Liver (tissue), 9 donors: ENCODE results near the gene COL9A3. TPM values are rescaled to one million over a fixed set of nuclear protein-coding genes. Genes with fewer than 3 reads are reported as not detected.

Experiments used
- DNase-seq: peaks from one replicate; pipeline ENCODE4 v3.0.0-alpha.2; 2017; ENCODE audit warnings: low spot score
- H3K27ac ChIP-seq, 2 donors: one replicate each; pipeline ENCODE4 v1.7.0; 2013; ENCODE audit warnings: inconsistent platforms in 2 of 2, low read length in 2 of 2, control low read depth in 1 of 2, low read depth in 1 of 2, mild to moderate bottlenecking in 1 of 2
- H3K27me3 ChIP-seq, 4 donors: one replicate each; pipeline versions ENCODE4 v1.6.1 to v1.7.0; 2013; ENCODE audit warnings: low read length in 3 of 4, inconsistent platforms in 1 of 4, mild to moderate bottlenecking in 1 of 4, moderate library complexity in 1 of 4; ENCODE audit not compliant: control insufficient read depth in 4 of 4, insufficient read depth in 4 of 4
- H3K36me3 ChIP-seq, 4 donors: one replicate each; pipeline versions ENCODE4 v1.6.1 to v1.7.0; 2013; ENCODE audit warnings: low read length in 3 of 4, mild to moderate bottlenecking in 3 of 4, low read depth in 1 of 4, moderate library complexity in 1 of 4; ENCODE audit not compliant: control insufficient read depth in 4 of 4, insufficient read depth in 3 of 4
- H3K4me1 ChIP-seq, 4 donors: one replicate each; pipeline versions ENCODE4 v1.6.1 to v1.7.0; 2013; ENCODE audit warnings: low read length in 3 of 4, mild to moderate bottlenecking in 3 of 4, moderate library complexity in 1 of 4; ENCODE audit not compliant: control insufficient read depth in 4 of 4, insufficient read depth in 4 of 4
- H3K4me3 ChIP-seq, 3 donors: one replicate each; pipeline versions ENCODE4 v1.6.1 to v1.7.0; 2013; ENCODE audit warnings: low read length in 3 of 3, control low read depth in 1 of 3, low read depth in 1 of 3, mild to moderate bottlenecking in 1 of 3
- H3K9ac ChIP-seq, 2 donors: one replicate each; pipeline ENCODE4 v1.7.0; 2013; ENCODE audit warnings: low read length in 2 of 2, mild to moderate bottlenecking in 2 of 2, moderate library complexity in 2 of 2, control low read depth in 1 of 2, low read depth in 1 of 2
- H3K9me3 ChIP-seq, 4 donors: one replicate each; pipeline versions ENCODE4 v1.6.1 to v1.7.0; 2013; ENCODE audit warnings: low read length in 3 of 4; ENCODE audit not compliant: control insufficient read depth in 4 of 4
- EGR1 ChIP-seq, 2 donors: IDR thresholded peaks; 2 replicates each; pipeline ENCODE4 v1.6.1; 2016 to 2018; ENCODE audit warnings: antibody characterized with exemption in 2 of 2, low read depth in 2 of 2
- FOXA2 ChIP-seq: IDR thresholded peaks from 2 replicates; pipeline ENCODE4 v1.6.1; 2016; ENCODE audit warnings: antibody characterized with exemption
- HNF4G ChIP-seq: IDR thresholded peaks from 2 replicates; pipeline ENCODE4 v1.6.1; 2016; ENCODE audit warnings: antibody characterized with exemption
- NR2F2 ChIP-seq: IDR thresholded peaks from 2 replicates; pipeline ENCODE4 v1.6.1; 2016; ENCODE audit warnings: antibody characterized with exemption
- RAD21 ChIP-seq, 2 donors: IDR thresholded peaks; 2 replicates each; pipeline ENCODE4 v1.6.1; 2016; ENCODE audit warnings: antibody characterized with exemption in 2 of 2, mild to moderate bottlenecking in 2 of 2
- RXRA ChIP-seq, 2 donors: IDR thresholded peaks; 2 replicates each; pipeline ENCODE4 v1.6.1; 2017 to 2018; ENCODE audit warnings: antibody characterized with exemption in 2 of 2, mild to moderate bottlenecking in 1 of 2
- YY1 ChIP-seq: IDR thresholded peaks from 2 replicates; pipeline ENCODE4 v1.6.1; 2016; ENCODE audit warnings: antibody characterized with exemption, mild to moderate bottlenecking
- WGBS: extraction: QIAGEN DNeasy Blood & Tissue Kit; methylation state at CpG from one replicate; pipeline ENCODE4 v1.1.7; 2013; 5-methylcytosine and 5-hydroxymethylcytosine counted together
- polyA plus RNA-seq, 2 donors: library from polyadenylated mRNA; stranded (reverse) in 1 of 2; unstranded in 1 of 2; fragments of 200-250 nt in 1 of 2; fragments of >200 nt in 1 of 2; fragmentation: Nextera tagmentation in 1 of 2; extraction: Ambion mirVana in 1 of 2; gene quantifications; one replicate each; pipeline versions ENCODE4 v1.2.1 to v1.2.3, GENCODE V29; 2013 to 2015
- total RNA-seq, 2 donors: library from RNA; depleted of rRNA; stranded (reverse); fragments of >200 nt; gene quantifications; one replicate each; pipeline ENCODE4 v1.2.3, GENCODE V29; 2014
- TF ChIP-seq, protein P1 (sequence below): IDR thresholded peaks from 2 replicates; pipeline ENCODE4 v1.6.1; 2016; ENCODE audit warnings: antibody characterized with exemption
- TF ChIP-seq, protein P2 (sequence below): IDR thresholded peaks from 2 replicates; pipeline ENCODE4 v1.6.1; 2016; ENCODE audit warnings: antibody characterized with exemption
- TF ChIP-seq, protein P3 (sequence below): IDR thresholded peaks from 2 replicates; pipeline ENCODE4 v1.6.1; 2016; ENCODE audit warnings: antibody characterized with exemption, mild to moderate bottlenecking
- TF ChIP-seq, protein P4 (sequence below): fragments of 150-350 bp; IDR thresholded peaks from 2 replicates; pipeline ENCODE4 v1.5.1; 2017; ENCODE audit warnings: improper control_type of control experiment, low read depth, low read length; ENCODE audit not compliant: missing input control
- donor health status: healthy.
- donor health status: healthy.
- donor health status: healthy.
- donor health status: healthy.
- donor health status: healthy.

Gene COL9A3
- total and polyA plus RNA-seq, 4 donors, result 0.92 to 2.0 (median 1.1) TPM

DNA sequence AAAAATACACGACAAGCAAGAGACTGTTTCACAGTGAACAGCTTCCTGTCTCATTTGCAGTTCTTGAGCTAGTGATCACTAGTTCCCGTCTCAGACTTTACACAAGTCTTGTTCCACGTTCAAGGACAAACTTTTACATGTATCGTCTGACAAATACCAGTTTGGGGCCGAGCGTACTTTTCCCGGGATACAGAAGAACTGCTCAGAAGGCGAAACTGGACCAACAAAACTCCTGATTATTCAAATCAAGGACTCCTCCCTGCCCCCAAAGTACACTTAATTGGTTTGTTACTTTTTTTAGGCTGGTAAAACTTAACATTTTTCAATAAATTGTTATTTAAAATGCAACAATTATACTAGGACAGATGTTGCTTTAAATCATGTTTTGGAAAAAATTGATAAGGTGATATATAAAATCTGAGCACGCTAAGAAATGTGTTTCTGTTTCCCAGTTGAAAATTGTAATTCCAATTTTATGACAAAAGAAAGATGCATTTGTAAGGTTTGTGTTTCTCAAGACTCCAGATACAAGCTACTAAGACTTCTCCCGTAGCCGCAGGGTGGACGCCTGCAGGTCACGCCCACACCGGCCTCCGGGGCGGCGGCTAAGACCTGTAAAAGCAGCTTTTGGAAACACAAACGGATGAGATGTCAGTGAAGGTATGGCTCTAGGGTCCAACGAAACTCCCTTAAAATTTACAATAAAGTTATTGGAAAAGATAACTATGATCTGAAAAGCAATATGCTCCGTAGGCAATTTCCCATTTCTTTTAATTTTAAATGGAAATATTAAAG lies 61.6 kb downstream of the COL9A3 start:
- no peak for DNase-seq
- H3K9ac ChIP-seq, result no peak overlapping the region
- peaks cover 3 to 18% (median 8%) of the 10 kb centered on the region in 4 donors for H3K36me3 ChIP-seq
- H3K4me3 ChIP-seq, result no peak overlapping the region
- TF ChIP-seq FOXA2, result no peak
- no peak for TF ChIP-seq YY1
- TF ChIP-seq EGR1 (IDR thresholded peaks at IDR 0.05; ENCODE audit: low read depth in 2 of 2), result no peak
- TF ChIP-seq, protein P1, sequence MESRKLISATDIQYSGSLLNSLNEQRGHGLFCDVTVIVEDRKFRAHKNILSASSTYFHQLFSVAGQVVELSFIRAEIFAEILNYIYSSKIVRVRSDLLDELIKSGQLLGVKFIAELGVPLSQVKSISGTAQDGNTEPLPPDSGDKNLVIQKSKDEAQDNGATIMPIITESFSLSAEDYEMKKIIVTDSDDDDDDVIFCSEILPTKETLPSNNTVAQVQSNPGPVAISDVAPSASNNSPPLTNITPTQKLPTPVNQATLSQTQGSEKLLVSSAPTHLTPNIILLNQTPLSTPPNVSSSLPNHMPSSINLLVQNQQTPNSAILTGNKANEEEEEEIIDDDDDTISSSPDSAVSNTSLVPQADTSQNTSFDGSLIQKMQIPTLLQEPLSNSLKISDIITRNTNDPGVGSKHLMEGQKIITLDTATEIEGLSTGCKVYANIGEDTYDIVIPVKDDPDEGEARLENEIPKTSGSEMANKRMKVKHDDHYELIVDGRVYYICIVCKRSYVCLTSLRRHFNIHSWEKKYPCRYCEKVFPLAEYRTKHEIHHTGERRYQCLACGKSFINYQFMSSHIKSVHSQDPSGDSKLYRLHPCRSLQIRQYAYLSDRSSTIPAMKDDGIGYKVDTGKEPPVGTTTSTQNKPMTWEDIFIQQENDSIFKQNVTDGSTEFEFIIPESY, result no peak
- H3K27me3 ChIP-seq, result no peaks in the 10 kb centered on the region
- H3K27ac ChIP-seq, result no peak overlapping the region
- peaks cover 0 to 6% (median 2%) of the 10 kb centered on the region in 4 donors for H3K4me1 ChIP-seq
- no peaks in the 10 kb centered on the region for H3K9me3 ChIP-seq
- 90% methylated on average over 20 of the region's 20 CpGs for WGBS

DNA sequence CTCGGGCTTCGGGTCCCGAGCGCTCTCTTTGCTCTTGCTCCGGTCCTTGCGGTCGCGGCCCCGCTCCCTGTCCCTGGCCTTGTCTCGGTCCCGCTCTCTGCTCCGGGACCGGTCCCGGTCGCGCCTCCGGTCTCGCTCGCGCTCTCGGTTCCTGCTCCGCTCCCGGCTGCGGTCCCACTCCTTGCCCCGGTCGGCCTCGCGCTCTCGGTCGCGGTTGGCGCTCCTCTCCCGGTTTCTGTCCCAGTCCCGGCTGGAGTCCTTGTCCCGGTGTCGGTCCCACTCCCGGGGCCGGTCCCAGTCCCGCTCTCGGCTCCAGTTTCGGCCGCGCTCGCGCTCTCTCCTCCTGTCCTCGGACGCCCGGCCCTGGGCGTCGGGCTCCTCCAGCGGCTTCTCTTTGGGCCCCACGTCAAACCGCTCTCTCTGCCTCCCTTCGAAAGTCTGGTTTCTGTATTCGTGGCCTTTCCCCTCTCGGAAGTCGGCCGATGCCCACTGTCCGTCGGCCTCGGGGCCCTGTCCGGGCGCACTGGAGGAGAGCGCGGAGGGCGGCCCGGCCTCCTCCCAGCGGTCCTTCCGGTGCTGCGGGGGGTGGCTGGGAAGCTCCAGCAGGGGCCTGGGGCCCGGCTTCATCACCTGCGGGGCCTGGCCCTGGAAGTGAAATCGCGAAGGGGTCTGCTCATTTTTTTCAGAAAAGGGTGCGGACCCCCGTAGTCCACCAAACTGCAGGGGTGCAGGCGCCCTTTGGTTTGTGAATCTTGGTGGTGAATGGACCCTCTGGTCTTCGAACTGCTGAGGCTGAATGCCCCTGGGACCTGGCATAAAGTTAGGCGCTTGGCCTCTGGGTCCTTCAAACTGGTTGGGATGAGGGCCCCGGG lies 62.7 kb downstream of the COL9A3 start:
- 85% methylated on average over 80 of the region's 80 CpGs for WGBS
- H3K27ac ChIP-seq, result no peak overlapping the region
- TF ChIP-seq RXRA (IDR thresholded peaks at IDR 0.05), result no peak
- TF ChIP-seq, protein P2, sequence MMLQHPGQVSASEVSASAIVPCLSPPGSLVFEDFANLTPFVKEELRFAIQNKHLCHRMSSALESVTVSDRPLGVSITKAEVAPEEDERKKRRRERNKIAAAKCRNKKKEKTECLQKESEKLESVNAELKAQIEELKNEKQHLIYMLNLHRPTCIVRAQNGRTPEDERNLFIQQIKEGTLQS, result no peak
- TF ChIP-seq, protein P3, sequence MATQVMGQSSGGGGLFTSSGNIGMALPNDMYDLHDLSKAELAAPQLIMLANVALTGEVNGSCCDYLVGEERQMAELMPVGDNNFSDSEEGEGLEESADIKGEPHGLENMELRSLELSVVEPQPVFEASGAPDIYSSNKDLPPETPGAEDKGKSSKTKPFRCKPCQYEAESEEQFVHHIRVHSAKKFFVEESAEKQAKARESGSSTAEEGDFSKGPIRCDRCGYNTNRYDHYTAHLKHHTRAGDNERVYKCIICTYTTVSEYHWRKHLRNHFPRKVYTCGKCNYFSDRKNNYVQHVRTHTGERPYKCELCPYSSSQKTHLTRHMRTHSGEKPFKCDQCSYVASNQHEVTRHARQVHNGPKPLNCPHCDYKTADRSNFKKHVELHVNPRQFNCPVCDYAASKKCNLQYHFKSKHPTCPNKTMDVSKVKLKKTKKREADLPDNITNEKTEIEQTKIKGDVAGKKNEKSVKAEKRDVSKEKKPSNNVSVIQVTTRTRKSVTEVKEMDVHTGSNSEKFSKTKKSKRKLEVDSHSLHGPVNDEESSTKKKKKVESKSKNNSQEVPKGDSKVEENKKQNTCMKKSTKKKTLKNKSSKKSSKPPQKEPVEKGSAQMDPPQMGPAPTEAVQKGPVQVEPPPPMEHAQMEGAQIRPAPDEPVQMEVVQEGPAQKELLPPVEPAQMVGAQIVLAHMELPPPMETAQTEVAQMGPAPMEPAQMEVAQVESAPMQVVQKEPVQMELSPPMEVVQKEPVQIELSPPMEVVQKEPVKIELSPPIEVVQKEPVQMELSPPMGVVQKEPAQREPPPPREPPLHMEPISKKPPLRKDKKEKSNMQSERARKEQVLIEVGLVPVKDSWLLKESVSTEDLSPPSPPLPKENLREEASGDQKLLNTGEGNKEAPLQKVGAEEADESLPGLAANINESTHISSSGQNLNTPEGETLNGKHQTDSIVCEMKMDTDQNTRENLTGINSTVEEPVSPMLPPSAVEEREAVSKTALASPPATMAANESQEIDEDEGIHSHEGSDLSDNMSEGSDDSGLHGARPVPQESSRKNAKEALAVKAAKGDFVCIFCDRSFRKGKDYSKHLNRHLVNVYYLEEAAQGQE, result no peak
- TF ChIP-seq, protein P4, sequence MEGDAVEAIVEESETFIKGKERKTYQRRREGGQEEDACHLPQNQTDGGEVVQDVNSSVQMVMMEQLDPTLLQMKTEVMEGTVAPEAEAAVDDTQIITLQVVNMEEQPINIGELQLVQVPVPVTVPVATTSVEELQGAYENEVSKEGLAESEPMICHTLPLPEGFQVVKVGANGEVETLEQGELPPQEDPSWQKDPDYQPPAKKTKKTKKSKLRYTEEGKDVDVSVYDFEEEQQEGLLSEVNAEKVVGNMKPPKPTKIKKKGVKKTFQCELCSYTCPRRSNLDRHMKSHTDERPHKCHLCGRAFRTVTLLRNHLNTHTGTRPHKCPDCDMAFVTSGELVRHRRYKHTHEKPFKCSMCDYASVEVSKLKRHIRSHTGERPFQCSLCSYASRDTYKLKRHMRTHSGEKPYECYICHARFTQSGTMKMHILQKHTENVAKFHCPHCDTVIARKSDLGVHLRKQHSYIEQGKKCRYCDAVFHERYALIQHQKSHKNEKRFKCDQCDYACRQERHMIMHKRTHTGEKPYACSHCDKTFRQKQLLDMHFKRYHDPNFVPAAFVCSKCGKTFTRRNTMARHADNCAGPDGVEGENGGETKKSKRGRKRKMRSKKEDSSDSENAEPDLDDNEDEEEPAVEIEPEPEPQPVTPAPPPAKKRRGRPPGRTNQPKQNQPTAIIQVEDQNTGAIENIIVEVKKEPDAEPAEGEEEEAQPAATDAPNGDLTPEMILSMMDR, result no peak
- TF ChIP-seq RAD21 (IDR thresholded peaks at IDR 0.05), result no peak
- no peak for TF ChIP-seq HNF4G
- no peak for TF ChIP-seq NR2F2
- no peak for DNase-seq
- H3K36me3 ChIP-seq, result peaks cover 3 to 18% (median 8%) of the 10 kb centered on the region in 4 donors
- H3K27me3 ChIP-seq, result no peaks in the 10 kb centered on the region
- H3K4me3 ChIP-seq, result no peak overlapping the region
- no peaks in the 10 kb centered on the region for H3K9me3 ChIP-seq
- H3K9ac ChIP-seq, result no peak overlapping the region
- H3K4me1 ChIP-seq, result peaks cover 0 to 6% (median 2%) of the 10 kb centered on the region in 4 donors
